Measurements from ENCODE around the gene CEP164. TPM values are rescaled to one million over a fixed set of nuclear protein-coding genes. Genes with fewer than 3 reads are reported as not detected.
"Not testable (repeated sequence)": the region's sequence is repeated elsewhere in the genome, so short reads cannot be mapped to it uniquely, and the experiment has no call there.

CEP164 gene
- total and polyA plus RNA-seq, 4 experiments from 2014 or later = 12.7 to 42.5 (median 33.2) TPM

DNA sequence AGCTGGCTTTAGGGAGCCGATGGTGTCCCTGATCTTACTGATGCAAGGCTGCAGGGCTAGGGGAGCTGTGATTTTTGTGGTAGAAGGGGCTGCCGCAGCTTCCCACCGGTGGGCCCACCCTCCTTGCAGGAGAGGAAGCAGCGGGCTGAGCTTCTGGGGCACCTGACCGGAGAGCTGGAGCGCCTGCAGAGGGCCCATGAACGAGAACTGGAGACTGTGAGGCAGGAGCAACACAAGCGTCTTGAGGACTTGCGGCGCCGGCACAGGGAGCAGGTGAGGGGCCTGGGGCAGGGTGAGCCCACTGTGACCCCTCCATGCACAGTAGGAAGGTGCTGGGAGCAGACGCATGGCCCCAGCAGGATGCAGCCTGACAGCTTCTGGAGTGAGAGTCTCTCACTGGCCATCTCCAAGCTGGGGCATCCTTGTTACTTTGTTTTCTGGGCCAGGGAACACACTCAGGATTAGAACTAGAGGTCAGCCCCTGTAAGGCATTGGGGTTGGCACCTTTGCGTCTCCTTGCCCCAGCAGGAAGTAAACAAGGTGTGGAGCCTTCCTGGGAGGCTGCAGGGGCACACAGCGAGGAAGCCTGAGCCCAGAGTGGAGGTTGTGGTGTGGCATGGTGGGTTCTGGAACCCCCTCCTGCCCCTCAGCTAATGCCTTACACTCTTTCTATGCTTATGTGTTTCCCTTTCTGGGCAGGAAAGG, 66.7 kb downstream of the CEP164 start:
- Histone ChIP-seq H3K27me3 (ENCODE audit: insufficient read depth, low read length) (no peaks in the 10 kb centered on the region), H3K4me1 (ENCODE audit: insufficient read depth, low read length) (no peaks in the 10 kb centered on the region), H3K36me3 (ENCODE audit: insufficient read depth, low read length) (peaks cover 38% of the 10 kb centered on the region), H3K27ac (ENCODE audit: low read depth, low read length) (no peak overlapping the region), H3K4me3 (ENCODE audit: low read length in 2 of 2) (no peak overlapping the region), H3K9me3 (ENCODE audit: control insufficient read depth in 1 of 2, low read length in 2 of 2) (no peaks in the 10 kb centered on the region)
- ChIA-PET POLR2A (ENCODE audit: partially characterized antibody) (no interaction called here), CTCF (ENCODE audit: partially characterized antibody) (interaction anchor here (1.1 kb wide), 1 partner anchor 32 kb away, joined by 3 read pairs; no protein-coding TSS in a partner anchor)
- DNase-seq = no peak
- peaks cover 86 to 88% of the 10 kb centered on the region in 2 donors for H3K36me3 Mint-ChIP-seq
- intact Hi-C loops (cut with micrococcal nuclease) = no loop called here
- H3K27ac Mint-ChIP-seq = no peak overlapping the region
- H3K27me3 Mint-ChIP-seq = no peaks in the 10 kb centered on the region
- peaks cover 0 to 3% (median under 1%) of the 10 kb centered on the region in 4 donors for H3K4me1 Mint-ChIP-seq
- H3K9me3 Mint-ChIP-seq = peaks cover 0 to 14% (median 6%) of the 10 kb centered on the region in 8 donors
- no peak overlapping the region for H3K4me3 Mint-ChIP-seq

- ChIA-PET CTCF (ENCODE audit: partially characterized antibody) (interaction anchor here (1.2 kb wide), 1 partner anchor 31 kb away, joined by 5 read pairs; no protein-coding TSS in a partner anchor), POLR2A (ENCODE audit: partially characterized antibody) (no interaction called here)
- Mint-ChIP-seq H3K4me1 (peaks cover 0 to 2% (median 1%) of the 10 kb centered on the region in 4 donors), H3K4me3 (no peak overlapping the region), H3K27me3 (no peaks in the 10 kb centered on the region), H3K9me3 (peaks cover 0 to 14% (median 7%) of the 10 kb centered on the region in 8 donors), H3K36me3 (peaks cover 90% of the 10 kb centered on the region in 2 donors), H3K27ac (peak overlapping the region in 2 of 7 donors; percentile 4 to 37)
- Histone ChIP-seq H3K9me3 (ENCODE audit: control insufficient read depth in 1 of 2, low read length in 2 of 2) (no peaks in the 10 kb centered on the region), H3K4me1 (ENCODE audit: insufficient read depth, low read length) (no peaks in the 10 kb centered on the region), H3K27ac (ENCODE audit: low read depth, low read length) (no peak overlapping the region), H3K27me3 (ENCODE audit: insufficient read depth, low read length) (no peaks in the 10 kb centered on the region), H3K4me3 (ENCODE audit: low read length in 2 of 2) (no peak overlapping the region), H3K36me3 (ENCODE audit: insufficient read depth, low read length) (peaks cover 38% of the 10 kb centered on the region)
- DNase-seq = no peak
- intact Hi-C loops (cut with micrococcal nuclease) = no loop called here
These were observed 67.8 kb downstream of the CEP164 start for GRCh38 chr11:117395476-117395875.

DNA sequence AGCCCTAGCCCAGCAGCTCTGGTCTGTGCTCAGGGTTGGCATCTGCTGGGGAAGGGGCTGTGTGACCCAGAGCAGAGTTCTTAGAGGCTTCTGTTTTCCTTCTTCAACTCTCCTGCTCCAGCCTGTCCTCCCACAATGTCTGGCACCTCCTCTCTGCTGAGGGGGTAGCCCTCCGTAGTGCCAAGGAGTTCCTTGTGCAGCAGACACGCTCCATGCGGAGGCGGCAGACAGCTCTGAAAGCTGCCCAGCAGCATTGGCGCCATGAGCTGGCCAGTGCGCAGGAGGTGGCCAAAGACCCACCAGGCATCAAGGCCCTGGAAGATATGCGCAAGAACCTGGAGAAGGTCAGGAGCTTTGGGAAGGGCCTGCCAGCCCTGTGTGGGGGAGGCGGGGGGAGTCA, 69.3 kb downstream of the CEP164 start:
- H3K27ac Mint-ChIP-seq = no peak overlapping the region
- Histone ChIP-seq H3K4me3 (ENCODE audit: low read length in 2 of 2) (no peak overlapping the region), H3K36me3 (ENCODE audit: insufficient read depth, low read length) (peaks cover 33% of the 10 kb centered on the region), H3K9me3 (ENCODE audit: control insufficient read depth in 1 of 2, low read length in 2 of 2) (no peaks in the 10 kb centered on the region), H3K27ac (ENCODE audit: low read depth, low read length) (no peak overlapping the region), H3K27me3 (ENCODE audit: insufficient read depth, low read length) (no peaks in the 10 kb centered on the region), H3K4me1 (ENCODE audit: insufficient read depth, low read length) (no peaks in the 10 kb centered on the region)
- H3K4me3 Mint-ChIP-seq = no peak overlapping the region
- DNase-seq = no peak
- CTCF ChIA-PET (ENCODE audit: partially characterized antibody) = no interaction called here
- intact Hi-C loops (cut with micrococcal nuclease) = no loop called here
- peaks cover 75 to 88% of the 10 kb centered on the region in 2 donors for H3K36me3 Mint-ChIP-seq
- H3K4me1 Mint-ChIP-seq = peaks cover 0 to 14% (median 2%) of the 10 kb centered on the region in 4 donors
- peaks cover 0 to 14% (median 7%) of the 10 kb centered on the region in 8 donors for H3K9me3 Mint-ChIP-seq
- no peaks in the 10 kb centered on the region for H3K27me3 Mint-ChIP-seq
- POLR2A ChIA-PET (ENCODE audit: partially characterized antibody) = no interaction called here

DNA sequence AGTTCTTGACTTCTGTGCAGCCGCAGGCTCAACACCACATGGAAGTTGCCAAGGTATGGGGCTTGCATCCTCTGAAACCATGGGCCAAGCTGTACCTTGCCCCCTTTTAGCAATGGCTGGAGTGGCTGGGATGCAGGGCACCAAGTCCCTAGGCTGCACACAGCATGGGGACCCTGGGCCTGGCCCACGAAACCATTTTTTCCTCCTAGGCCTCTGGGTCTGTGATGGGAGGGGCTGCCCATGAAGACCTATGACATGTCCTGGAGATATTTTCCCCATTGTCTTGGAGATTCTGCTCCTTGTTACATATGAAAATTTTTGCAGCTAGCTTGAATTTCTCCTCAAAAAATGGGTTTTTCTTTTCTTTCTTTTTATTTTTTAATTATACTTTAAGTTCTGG, 71.0 kb downstream of the CEP164 start:
- H3K27me3 Mint-ChIP-seq; H3K27me3 ChIP-seq (ENCODE audit: insufficient read depth, low read length); intact Hi-C loops (cut with micrococcal nuclease); DNase-seq; H3K4me3 Mint-ChIP-seq; H3K9me3 ChIP-seq (ENCODE audit: control insufficient read depth in 1 of 2, low read length in 2 of 2); H3K4me1 ChIP-seq (ENCODE audit: insufficient read depth, low read length); CTCF ChIA-PET (ENCODE audit: partially characterized antibody); H3K4me3 ChIP-seq (ENCODE audit: low read length in 2 of 2); H3K27ac Mint-ChIP-seq; POLR2A ChIA-PET (ENCODE audit: partially characterized antibody); H3K27ac ChIP-seq (ENCODE audit: low read depth, low read length): not testable (repeated sequence)
- H3K36me3 ChIP-seq (ENCODE audit: insufficient read depth, low read length) = peaks cover 16% of the 10 kb centered on the region
- peaks cover 0 to 14% (median 7%) of the 10 kb centered on the region in 8 donors for H3K9me3 Mint-ChIP-seq
- H3K4me1 Mint-ChIP-seq = peaks cover 0 to 14% (median 4%) of the 10 kb centered on the region in 4 donors
- peaks cover 75 to 85% of the 10 kb centered on the region in 2 donors for H3K36me3 Mint-ChIP-seq

GRCh38 chr11:117399100-117399840, 71.6 kb downstream of the CEP164 start:
- H3K36me3 ChIP-seq (ENCODE audit: insufficient read depth, low read length) = peaks cover 12% of the 10 kb centered on the region
- H3K4me1 Mint-ChIP-seq = peaks cover 0 to 14% (median 4%) of the 10 kb centered on the region in 4 donors
- H3K4me3 ChIP-seq (ENCODE audit: low read length in 2 of 2); H3K4me1 ChIP-seq (ENCODE audit: insufficient read depth, low read length); H3K27ac Mint-ChIP-seq; CTCF ChIA-PET (ENCODE audit: partially characterized antibody); H3K9me3 ChIP-seq (ENCODE audit: control insufficient read depth in 1 of 2, low read length in 2 of 2); intact Hi-C loops (cut with micrococcal nuclease); H3K27me3 ChIP-seq (ENCODE audit: insufficient read depth, low read length); H3K27ac ChIP-seq (ENCODE audit: low read depth, low read length); H3K27me3 Mint-ChIP-seq; DNase-seq; POLR2A ChIA-PET (ENCODE audit: partially characterized antibody): not testable (repeated sequence)
- H3K4me3 Mint-ChIP-seq = peak overlapping the region in 1 of 8 donors; percentile 34
- H3K9me3 Mint-ChIP-seq = peaks cover 0 to 14% (median 7%) of the 10 kb centered on the region in 8 donors
- H3K36me3 Mint-ChIP-seq = peaks cover 75 to 86% of the 10 kb centered on the region in 2 donors

- CTCF ChIA-PET (ENCODE audit: partially characterized antibody); H3K27ac Mint-ChIP-seq: not testable (repeated sequence)
These were observed 78.2 kb downstream of the CEP164 start for GRCh38 chr11:117405898-117406297.

DNA sequence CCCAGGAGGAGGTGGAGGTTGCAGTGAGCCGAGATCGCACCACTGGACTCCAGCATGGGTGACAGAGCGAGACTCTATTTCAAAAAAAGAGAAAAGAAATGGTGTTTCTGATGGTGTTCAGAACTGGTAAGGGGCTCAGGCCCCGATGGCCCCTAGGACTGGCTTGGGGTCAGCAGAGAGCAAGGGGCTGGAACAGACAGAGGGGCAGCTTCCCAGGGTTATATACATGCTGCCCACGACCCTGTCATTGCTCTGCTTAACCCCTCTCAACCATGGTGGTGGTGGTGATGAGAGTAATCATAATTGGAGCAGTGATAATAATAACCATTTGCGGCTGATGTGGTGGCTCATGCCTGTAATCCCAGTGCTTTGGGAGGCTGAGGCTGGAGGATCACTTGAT, 79.4 kb downstream of the CEP164 start:
- ChIA-PET POLR2A (ENCODE audit: partially characterized antibody) (no interaction called here), CTCF (ENCODE audit: partially characterized antibody) (interaction anchor here (7.3 kb wide), 1 partner anchor 20 kb away, joined by 36 read pairs; no protein-coding TSS in a partner anchor)
- intact Hi-C loops (cut with micrococcal nuclease) = no loop called here
- Mint-ChIP-seq H3K4me3 (no peak overlapping the region), H3K27ac (no peak overlapping the region), H3K9me3 (peaks cover 0 to 24% (median 13%) of the 10 kb centered on the region in 8 donors), H3K36me3 (peaks cover 67 to 69% of the 10 kb centered on the region in 2 donors), H3K4me1 (peaks cover 0 to 3% (median 0%) of the 10 kb centered on the region in 4 donors), H3K27me3 (no peaks in the 10 kb centered on the region)
- H3K9me3 ChIP-seq (ENCODE audit: control insufficient read depth in 1 of 2, low read length in 2 of 2) = no peaks in the 10 kb centered on the region
- H3K4me1 ChIP-seq (ENCODE audit: insufficient read depth, low read length) = no peaks in the 10 kb centered on the region
- no peak overlapping the region for H3K27ac ChIP-seq (ENCODE audit: low read depth, low read length)
- no peaks in the 10 kb centered on the region for H3K27me3 ChIP-seq (ENCODE audit: insufficient read depth, low read length)
- peaks cover 22% of the 10 kb centered on the region for H3K36me3 ChIP-seq (ENCODE audit: insufficient read depth, low read length)
- no peak overlapping the region for H3K4me3 ChIP-seq (ENCODE audit: low read length in 2 of 2)
- DNase-seq = no peak

More at GRCh38 chr11:117405898-117406297, 78.2 kb downstream of the CEP164 start:
- H3K27me3 Mint-ChIP-seq; H3K4me1 ChIP-seq (ENCODE audit: insufficient read depth, low read length); POLR2A ChIA-PET (ENCODE audit: partially characterized antibody); H3K4me1 Mint-ChIP-seq; H3K27me3 ChIP-seq (ENCODE audit: insufficient read depth, low read length); H3K4me3 Mint-ChIP-seq; H3K27ac ChIP-seq (ENCODE audit: low read depth, low read length); H3K9me3 ChIP-seq (ENCODE audit: control insufficient read depth in 1 of 2, low read length in 2 of 2); H3K4me3 ChIP-seq (ENCODE audit: low read length in 2 of 2); intact Hi-C loops (cut with micrococcal nuclease); DNase-seq: not testable (repeated sequence)
- peaks cover 67 to 78% of the 10 kb centered on the region in 2 donors for H3K36me3 Mint-ChIP-seq
- H3K9me3 Mint-ChIP-seq = peaks cover 0 to 24% (median 13%) of the 10 kb centered on the region in 8 donors
- peaks cover 22% of the 10 kb centered on the region for H3K36me3 ChIP-seq (ENCODE audit: insufficient read depth, low read length)

Data from CD4-positive, alpha-beta memory T cell (primary cell).